Epithelial cell of esophagus (primary cell): ENCODE results near the gene SLC39A2.

ENCODE experiments used
- DNase-seq: peaks from one replicate; pipeline ENCODE4 v3.0.0; 2010; ENCODE audit warnings: low read depth
- H3K4me3 ChIP-seq: 2 replicates; pipeline ENCODE4 v1.5.1; 2011; ENCODE audit warnings: mild to moderate bottlenecking, low read length, control low read depth
- CTCF ChIP-seq: IDR thresholded peaks from 2 replicates; pipeline ENCODE4 v1.5.1; 2011; ENCODE audit warnings: low read depth, mild to moderate bottlenecking, low read length, control low read depth, inconsistent platforms; ENCODE audit not compliant: insufficient read depth; ENCODE audit errors: missing control alignments

SLC39A2 gene

GRCh38 chr14:21025371-21026273, 26.5 kb downstream of the SLC39A2 start:
- DNase-seq = no peak
- no peak for TF ChIP-seq CTCF
- H3K4me3 ChIP-seq = peak overlapping the region; percentile 40

GRCh38 chr14:21026274-21026987, 27.3 kb downstream of the SLC39A2 start:
- no peak overlapping the region for H3K4me3 ChIP-seq
- DNase-seq = no peak
- TF ChIP-seq CTCF = no peak

GRCh38 chr14:21026988-21027315, 27.9 kb downstream of the SLC39A2 start:
- no peak for DNase-seq
- no peak for TF ChIP-seq CTCF
- no peak overlapping the region for H3K4me3 ChIP-seq

- DNase-seq = no peak
- H3K4me3 ChIP-seq = no peak within 1 kb of the TSS
- no peak for TF ChIP-seq CTCF
Observed at GRCh38 chr14:21029917-21030316, 30.8 kb downstream of the SLC39A2 start, which contains the start of gene TPPP2. TSS of gene TPPP2 (plus strand) at chr14:21030217. CDS start at chr14:21030582, 365 bp downstream.

GRCh38 chr14:21030531-21030930, 31.4 kb downstream of the SLC39A2 start:
- DNase-seq = no peak
- no peak overlapping the region for H3K4me3 ChIP-seq
- no peak for TF ChIP-seq CTCF

GRCh38 chr14:21032326-21033132, 33.4 kb downstream of the SLC39A2 start:
- H3K4me3 ChIP-seq = no peak overlapping the region
- TF ChIP-seq CTCF = no peak
- peak; percentile 60 for DNase-seq
